ENCODE measurements around the gene PRIM2.
"Not testable (repeated sequence)": the region's sequence is repeated elsewhere in the genome, so short reads cannot be mapped to it uniquely, and the experiment has no call there.

GRCh38 chr6:57529755-57530154, 212.3 kb downstream of the PRIM2 start:
- TF ChIP-seq POLR2AphosphoS5, CTCF, POLR2A, EP300 (IDR thresholded peaks at IDR 0.05): not testable (repeated sequence)
